HG03196 (cell line): ENCODE measurements around the gene C12orf60.

ENCODE experiments used
- ATAC-seq: cut with Tn5 transposase; IDR thresholded peaks from one replicate; pipeline ENCODE4 v1.9.1; 2021; ENCODE audit not compliant: unreplicated experiment

C12orf60 gene

DNA sequence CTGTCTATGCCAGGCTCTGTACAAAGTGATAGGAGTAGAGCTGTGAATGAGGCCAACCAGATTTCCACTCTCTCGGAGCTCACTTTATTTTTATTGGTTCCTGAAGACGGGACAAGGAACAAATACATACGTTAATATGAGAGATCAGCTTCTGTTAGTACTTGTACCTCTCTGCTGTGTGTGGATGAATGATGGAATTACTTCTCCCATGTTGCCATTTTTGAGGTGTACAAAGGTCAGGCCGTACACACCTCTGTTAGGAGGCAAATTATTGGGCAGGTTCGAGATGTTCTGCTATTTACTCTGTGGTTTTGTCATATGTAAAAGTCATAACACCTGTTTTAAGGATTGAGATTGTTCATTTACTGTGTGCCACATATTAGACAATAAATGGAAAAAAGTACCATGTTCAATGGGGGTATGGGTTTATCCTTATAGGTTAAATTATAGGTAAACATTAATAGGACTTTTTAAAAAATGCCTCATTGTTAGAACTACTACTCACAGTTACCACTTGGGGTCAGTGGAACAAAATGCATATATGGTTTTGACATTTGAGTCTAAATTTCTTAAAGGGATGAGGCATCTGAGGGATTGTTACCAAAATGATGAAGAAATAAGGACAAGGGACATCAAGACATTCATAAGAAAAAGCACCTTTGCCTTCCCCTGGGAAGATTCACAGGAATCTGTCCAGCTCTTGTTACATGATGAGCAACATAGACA is 27.1 kb upstream of the C12orf60 start:
- ATAC-seq: no peak

DNA sequence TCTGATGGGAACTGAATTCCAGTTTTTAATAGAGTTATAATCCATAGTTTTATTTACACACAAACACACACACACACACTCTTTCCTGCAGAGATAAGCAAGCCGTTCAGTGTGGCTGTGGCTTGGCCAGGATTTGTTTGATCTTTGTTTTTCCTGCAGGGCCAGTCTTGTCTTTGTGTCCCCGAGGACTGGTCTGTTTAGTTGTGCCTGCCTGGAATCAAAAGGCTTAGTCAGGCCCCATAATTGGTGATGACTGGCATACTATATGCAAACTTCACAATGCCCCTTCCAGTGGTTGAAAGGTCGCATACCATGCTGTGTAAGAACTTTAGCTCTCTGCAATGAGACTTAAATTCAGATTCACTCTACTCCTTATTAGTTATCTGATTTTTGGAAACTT is 26.2 kb upstream of the C12orf60 start:
- no peak for ATAC-seq

DNA sequence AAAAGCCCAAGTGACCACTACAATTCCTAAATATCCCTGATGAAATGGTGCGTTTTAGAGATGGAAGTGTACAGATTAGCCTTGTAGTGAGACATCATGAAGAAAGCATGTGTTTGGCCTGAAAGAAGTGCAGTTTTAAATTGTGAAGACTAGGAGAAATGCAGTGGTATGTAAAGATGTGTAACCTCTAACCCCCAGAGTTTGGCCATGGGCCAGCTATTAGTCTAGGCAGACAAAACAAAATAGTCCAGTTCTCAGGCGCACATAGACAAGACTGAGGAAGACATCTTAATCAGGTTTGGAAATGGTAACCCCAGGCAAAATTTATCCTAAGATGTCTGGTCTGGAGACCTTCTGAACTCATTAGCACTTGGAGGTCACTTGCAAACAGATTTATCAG is 23.6 kb upstream of the C12orf60 start:
- ATAC-seq: no peak

DNA sequence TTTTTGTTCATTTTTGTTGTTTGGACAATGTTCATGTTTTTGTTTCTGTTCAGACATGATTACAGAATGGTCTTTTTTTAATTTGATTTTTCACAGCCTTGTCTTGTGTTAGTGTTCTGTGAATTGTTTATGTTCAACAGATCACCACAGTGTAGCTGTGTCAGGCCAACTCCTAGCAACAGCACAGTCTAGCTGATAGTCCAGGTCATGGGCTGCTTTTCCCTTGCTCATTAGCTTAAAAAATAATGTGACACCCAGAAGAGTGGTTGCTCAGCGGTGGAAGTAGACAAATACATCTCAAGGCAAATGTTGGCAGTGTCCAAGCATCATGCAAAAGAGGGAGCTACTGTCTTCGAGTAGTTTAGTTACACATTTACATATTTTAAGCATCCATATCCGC is 22.6 kb upstream of the C12orf60 start:
- ATAC-seq: no peak

DNA sequence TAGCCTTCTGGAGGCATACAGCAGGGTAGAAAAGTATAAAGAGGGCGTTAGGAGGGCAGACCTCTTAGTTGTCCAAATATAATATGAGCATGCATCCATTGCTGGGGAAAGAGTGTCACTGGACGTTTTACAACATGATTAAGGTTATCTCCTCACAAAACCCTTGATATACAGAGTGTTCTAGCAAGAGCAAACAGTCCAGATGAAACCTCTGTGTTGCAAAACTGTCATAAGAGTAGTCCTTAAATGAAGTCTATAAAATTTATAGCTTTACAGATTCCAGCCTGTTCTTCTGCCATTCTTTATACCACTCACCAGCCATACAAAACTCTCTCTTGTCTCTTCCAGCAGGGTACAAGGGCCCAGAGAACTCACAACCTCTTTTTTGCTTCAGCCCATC is 21.9 kb upstream of the C12orf60 start:
- no peak for ATAC-seq

DNA sequence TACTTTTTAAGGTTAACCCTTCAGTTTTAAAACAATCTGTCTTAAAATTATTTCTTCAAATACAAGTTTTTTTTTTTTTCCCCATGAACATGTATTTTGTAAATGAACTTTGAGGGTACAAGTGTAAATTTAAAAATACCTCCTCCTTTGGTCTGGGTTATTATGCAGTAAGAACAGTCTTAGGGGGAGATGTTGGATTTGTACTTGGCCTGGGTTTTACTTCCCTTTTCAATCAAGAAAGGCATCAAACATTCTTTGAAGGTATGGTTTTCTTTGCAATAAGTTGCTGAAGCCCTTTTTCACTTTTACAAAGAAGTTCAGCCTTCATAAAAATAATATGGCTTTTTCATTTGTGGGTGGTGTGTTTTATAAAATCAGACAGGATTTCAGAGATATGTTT is 20.7 kb upstream of the C12orf60 start:
- no peak for ATAC-seq

DNA sequence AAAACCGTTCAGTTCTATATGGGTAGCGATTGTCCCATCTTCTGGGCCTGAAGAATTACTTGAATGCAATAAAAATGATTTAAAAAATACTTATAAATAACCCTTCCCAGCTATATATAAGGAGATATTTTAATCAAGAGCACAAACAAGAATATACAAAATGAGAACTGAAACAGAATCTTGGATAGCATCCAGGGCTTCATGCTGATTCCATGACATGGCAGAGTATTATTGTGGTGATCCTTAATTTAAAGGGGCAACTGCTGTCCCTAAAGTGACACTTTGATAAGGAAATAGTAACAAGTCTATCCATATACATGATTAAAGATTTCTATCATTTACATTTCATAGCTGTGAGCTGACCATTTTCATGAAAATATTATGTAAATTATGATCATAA is 19.0 kb upstream of the C12orf60 start:
- ATAC-seq: no peak

DNA sequence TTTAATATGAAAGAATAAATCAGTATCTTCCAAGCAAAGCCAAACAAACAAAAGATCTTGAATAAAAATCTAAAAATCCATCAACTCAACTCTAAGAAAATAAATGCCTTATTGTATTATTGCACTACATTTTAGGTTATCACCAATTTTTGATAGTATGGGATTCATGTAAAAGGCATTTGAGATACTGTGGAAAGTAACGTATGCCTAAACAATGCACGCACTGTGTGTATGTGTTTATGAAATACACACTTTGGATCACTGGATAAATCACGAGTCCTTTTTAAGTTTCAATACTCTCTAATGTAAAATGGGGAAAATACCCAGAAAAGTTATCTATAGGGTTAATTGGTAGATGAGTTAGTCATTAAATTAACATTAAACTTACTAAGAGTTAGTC is 17.9 kb upstream of the C12orf60 start:
- no peak for ATAC-seq

DNA sequence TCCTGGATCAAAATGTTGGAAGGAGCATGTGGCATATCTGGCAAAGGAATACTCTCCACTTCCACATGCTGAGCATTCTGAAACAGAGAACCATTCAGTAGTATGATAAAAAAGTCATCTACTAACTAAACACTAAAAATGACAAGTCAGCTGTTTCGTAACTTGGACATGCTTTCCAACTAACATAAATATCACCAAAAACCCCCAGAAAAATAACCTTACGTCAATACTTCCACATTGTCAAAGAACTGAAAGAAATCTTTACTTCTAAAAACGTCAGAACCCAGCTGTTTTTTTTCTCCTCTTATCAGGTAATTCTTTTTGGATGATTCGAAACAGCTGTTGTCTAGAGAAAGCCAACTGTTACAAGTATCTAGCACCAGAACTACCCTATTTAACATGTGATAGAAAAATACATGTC is 8.4 kb upstream of the C12orf60 start:
- no peak for ATAC-seq

DNA sequence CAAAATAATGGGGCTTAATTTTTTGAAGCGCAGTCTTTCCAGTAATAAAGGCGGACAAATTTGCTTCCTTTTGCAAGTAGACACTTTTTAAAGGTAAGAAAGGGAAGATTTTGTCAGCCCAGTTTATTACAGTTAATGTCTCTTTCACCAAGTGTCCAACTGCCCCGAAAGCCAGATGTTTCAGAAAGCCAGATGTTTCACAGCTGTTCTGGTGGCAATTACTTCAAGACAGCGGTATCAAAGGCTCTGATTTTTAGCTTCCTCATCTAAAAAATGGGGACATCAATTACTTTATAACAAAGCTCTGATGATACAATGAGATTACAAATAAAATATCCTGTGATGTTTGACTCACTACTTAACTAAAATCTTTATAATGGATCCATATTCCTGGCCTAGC is 1.2 kb upstream of the C12orf60 start:
- no peak for ATAC-seq

DNA sequence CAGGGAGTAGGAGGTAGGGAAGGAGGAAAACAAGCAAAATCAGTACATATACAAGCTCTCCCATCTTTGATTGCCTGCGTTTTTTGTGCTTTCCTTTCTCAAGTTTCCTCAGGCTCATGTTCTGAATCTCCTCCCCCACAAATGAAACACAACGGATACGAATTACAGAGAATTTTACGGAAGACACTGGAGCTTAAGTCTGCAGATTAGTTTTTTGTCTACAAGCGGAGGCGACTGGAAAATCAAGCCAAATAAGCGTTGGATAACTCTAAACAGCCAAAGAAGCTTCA is 804 bp upstream of the C12orf60 start:
- no peak for ATAC-seq

DNA sequence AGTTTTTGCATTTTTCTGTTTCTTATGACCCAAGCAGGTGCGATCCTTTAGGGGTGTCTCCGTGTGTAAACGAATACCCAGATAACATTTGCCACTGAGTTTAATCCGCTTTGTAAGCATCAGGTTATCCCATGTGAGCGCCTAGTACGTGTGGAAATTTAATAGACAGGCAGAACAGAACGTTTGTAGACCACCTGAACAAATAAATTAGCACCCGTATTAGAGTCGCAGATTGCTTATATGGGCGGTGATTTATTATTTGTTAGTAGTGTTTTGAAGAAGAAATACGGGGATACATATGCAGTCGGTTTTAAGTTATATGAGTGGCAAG is 325 bp downstream of the C12orf60 start:
- ATAC-seq: peak; percentile 19

DNA sequence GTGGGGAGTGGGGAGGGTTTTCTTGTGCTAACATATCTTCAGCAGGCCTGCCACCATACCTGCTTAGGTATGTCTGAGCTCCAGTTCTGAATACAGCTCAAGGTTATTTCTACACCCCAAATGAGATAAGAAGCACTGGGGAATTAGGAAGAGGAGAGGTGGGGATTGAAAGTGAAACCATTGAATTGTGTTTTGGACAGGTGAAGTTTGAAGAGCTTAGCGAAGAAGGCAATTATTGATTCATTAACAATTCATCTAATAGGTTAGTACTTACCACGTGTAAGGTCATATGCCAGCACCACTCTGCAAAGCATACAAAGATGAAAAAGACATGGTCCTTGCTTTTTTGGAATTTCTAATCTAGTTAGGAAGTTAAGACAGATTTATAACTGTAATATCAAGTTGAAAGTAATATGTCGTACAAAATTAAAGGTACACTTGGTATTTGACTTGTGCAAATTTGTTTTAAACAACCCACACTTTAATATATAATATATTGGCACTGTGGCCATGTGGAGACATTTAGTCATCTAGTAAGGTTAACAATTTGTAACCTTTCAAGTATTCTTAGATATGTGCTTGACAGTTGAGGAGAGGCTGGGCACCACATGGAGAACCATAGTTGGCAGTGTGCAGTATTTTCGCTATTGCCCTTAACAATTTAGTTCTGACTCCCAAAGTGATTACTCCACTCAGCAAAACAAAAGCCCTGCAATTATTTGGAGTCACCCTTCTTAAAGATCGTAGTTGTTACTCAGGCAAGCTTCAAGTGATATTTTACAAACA is 6.9 kb downstream of the C12orf60 start:
- ATAC-seq: no peak

DNA sequence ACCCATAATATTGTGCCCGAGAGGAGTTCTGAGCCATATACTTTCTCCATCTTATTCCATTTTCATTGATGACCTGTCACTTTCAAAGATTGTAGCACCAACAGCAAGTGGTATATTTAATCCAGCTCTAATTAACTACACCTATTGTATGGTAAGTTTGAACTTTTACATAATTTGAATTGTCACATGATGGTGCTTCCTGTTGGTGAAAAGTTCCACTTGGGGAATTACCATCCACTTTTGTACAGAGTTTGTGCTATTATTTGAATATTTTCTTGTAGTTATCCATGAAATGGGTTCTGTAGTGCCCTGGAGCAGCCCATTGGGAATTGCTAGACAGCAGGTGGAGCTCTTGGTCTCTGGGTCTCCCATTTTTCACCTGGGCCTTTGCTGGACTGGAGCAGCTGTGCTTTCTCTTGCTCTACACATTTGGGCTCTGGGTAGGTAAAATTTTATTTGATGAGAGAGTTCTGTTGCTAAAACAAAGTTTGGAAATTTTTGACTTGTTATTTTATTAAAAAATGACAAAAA is 7.5 kb downstream of the C12orf60 start:
- no peak for ATAC-seq

DNA sequence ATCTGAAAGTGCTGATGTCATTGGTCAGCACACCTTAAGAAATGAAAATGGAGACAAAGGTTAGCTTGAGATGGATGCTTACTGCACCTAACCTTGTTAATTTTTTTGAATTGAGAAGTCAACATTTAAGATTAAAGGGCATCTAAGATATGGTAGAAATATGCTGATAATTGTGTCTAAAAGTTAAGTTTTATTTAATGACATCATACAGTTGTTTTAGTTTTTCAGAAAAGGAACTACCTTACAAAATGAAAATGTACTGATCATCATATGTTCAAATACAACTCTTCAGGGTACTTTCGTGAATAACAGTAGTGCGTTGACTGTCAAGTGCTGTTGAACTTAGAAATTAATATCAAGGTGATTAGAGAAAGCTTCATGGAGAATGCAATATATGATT is 8.0 kb downstream of the C12orf60 start:
- ATAC-seq: no peak

DNA sequence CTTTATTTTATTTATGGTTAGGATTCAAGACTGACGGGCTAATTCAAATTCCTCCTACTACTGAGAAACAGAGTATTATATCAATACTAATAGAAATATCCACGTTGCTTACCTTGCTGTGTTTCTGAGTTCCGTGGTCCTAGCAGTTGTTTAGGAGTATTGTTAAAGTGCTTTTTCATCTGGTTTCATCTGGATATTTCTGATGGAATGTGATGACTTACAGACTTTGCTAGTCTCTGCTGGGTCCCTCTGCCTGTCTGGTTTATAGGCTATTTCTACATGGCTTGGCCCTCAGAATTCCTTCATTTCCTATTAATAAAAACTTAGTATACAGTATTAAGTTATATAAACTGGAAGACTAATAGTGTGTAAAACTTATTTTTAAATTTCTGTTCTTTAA is 10.5 kb downstream of the C12orf60 start, which contains the start of gene SMCO3:
SMCO3 (minus strand) TSS at position 169 of the 400 bp plus-strand sequence. CDS start 7,502 bp downstream, outside the sequence.
- no peak for ATAC-seq

DNA sequence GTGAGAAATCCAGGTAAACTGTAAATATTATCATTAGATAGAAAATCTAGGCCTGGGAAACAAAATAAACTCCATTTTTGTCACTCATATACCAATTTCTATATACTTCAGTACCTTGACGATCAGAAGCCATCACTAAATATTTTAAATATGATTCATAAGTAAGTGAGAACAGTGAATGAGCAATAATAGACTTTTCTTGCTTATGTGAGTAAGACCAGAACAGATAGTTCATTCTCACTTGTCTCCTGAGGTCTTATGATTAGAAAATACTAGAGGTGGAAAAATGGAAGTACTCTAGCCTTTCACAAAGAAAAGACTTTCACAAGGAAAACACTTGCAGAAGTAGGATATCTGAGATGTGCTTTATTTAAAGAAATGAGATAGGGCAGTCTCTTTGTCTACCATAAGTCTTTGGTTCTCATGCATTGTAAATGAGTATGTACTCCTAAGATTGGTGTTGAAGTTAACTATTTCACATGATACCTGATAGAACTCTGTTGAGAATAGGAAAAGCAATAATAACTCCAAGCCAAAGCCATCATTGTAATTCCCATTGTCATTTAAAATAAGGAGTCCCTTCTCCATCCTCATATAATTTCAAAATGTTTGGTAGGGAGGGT is 20.7 kb downstream of the C12orf60 start:
- no peak for ATAC-seq

DNA sequence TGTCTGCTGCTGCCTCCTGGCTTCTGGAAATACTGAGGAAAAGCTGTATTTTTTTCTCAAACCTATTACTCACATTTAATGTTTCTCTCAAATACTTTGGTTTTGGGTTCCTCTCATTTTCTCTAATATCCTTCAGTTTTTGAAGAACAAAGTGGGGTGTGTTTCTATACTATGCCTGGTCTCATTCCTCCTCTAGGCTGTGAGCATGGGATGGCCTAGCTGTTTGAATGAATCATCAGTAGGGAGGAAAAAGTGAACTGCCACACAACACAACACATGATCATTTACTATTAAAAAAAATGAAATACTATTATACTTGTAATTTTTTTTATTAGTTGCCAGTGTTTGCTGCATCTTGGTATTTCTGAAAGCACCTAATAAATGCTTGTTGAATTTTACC is 21.8 kb downstream of the C12orf60 start:
- ATAC-seq: no peak

DNA sequence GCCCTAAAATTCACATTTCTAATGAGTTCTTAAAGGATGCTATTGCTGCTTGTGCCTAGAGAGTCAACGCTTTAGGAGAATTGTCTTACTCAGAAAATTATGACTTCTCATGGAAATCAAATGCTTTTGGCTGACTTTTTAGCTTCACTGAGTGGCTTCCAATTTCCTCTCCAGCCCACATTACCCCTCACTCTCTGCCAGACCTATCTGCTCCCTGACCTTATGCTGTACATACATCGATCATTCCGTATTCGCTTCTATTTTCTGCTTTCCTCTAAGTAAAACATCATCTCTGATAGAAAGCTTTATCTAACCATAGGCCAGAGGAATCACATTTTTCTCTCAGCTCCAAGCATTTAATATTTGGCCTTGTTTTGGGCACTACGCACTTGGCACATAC is 23.0 kb downstream of the C12orf60 start:
- ATAC-seq: no peak

DNA sequence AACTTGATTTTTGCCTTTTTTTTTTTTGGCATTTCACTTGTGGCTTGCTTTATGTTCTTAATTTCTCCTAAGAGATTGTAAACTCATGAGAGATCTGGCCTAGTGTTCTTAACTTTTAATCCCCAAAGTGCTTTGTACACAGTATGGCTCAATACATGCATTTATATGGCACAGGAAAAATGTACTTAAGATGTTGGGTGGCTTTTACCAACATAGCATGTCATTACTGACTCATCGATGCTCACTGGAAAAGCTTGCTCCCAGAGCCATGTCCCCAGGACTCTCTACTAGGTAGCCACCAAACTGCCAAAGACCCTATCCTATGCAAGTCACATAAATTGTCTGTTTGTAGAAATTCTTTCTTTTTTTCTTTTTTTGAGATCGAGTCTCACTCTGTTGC is 23.6 kb downstream of the C12orf60 start:
- ATAC-seq: no peak

DNA sequence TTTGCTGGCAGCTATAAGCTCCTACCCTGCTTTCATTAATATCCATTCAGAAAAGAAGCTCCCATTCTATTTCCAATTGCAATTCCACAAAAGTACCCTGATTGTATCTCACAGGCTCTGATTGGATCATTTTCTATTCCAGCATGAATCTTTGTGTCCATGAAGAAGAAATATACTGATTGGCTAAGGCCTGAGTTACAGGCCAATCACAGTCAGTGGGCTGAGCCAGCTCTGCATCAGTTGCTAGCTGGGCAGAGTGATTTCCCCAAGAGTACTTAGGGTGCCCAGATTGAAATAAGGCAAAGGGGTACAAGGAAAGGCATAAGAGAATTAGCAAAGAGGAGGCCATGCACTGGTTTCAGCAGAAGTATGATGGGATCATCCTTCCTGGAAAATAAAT is 25.4 kb downstream of the C12orf60 start:
- ATAC-seq: no peak

DNA sequence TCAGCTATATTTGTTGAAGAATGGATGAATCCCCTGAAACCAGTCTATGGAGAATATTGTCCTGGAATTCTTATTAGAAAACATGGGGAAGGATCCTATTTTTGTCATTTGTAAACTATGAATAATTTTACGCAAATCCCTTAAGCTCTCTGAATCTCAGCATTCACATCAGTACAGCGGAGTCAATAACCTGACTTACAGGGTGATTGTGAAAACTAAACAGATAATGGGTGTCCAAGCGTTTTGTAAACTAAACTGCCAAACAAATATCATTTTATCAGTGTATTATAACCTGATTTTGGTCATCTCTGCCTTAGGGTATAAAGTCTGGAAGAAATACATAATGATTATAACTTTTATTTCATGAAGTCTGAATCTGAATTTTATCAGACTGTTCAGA is 29.9 kb downstream of the C12orf60 start:
- ATAC-seq: no peak
